ENCODE data around the gene MARCHF6. TPM values are rescaled to one million over a fixed set of nuclear protein-coding genes. Genes with fewer than 3 reads are reported as not detected.

Gene MARCHF6, protein sequence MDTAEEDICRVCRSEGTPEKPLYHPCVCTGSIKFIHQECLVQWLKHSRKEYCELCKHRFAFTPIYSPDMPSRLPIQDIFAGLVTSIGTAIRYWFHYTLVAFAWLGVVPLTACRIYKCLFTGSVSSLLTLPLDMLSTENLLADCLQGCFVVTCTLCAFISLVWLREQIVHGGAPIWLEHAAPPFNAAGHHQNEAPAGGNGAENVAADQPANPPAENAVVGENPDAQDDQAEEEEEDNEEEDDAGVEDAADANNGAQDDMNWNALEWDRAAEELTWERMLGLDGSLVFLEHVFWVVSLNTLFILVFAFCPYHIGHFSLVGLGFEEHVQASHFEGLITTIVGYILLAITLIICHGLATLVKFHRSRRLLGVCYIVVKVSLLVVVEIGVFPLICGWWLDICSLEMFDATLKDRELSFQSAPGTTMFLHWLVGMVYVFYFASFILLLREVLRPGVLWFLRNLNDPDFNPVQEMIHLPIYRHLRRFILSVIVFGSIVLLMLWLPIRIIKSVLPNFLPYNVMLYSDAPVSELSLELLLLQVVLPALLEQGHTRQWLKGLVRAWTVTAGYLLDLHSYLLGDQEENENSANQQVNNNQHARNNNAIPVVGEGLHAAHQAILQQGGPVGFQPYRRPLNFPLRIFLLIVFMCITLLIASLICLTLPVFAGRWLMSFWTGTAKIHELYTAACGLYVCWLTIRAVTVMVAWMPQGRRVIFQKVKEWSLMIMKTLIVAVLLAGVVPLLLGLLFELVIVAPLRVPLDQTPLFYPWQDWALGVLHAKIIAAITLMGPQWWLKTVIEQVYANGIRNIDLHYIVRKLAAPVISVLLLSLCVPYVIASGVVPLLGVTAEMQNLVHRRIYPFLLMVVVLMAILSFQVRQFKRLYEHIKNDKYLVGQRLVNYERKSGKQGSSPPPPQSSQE
- 91.1 and 105 TPM in 2 replicates for total RNA-seq
- polyA plus RNA-seq: 70.9 and 89.6 TPM in 2 replicates

DNA sequence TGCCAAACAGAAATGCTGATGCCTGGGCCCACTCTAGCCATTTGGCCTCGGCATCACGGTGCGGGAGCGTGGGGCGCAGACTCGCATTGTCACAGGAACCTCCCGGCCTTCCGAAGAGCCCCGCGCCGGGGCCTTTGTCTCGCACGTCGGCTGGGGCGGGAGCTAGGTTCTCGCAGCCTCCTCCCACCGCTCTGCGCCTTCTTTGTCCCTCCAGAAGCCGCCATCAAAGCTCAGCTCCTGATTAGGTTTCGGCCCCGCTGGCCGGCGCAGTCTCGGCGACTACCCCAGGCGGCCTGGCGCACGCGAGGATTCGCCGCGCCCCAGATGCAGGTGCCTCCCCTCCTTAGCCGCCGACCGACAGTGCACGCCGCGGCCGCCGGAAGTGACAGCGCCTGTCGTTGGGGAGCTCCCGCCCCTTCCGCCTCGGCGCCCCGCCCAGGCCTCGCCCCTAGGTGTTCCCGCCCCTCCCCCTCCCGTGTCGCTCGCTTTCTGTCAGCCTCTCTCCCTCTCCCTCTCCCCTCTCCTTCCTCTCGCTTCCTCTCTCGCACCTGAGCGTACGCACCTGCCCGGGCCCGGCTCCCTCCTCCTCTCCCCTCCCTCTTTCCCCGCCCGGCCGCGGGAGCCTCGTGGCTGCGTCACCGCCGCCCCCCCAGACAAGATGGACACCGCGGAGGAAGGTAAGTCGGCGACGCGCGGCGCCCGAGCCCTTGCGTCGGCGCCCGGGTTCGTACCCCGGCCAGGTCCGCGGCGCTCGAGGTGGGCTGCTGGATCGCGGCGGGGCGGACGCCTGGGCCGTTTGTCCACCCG, at the start of gene MARCHF6:
Gene MARCHF6, plus strand, starts transcription at position 455 of the 807 bp plus-strand sequence. Its CDS starts 204 bp downstream, at position 659.
- peak; percentile 99 for DNase-seq (ENCODE audit: low spot score)
- Histone ChIP-seq H3K79me2 (peaks cover 49% of the 10 kb centered on the region), H3K27me3 (no peaks in the 10 kb centered on the region), H3K4me3 (peak within 1 kb of the TSS; percentile 73), H3K36me3 (replicated peaks; ENCODE audit: insufficient read depth, low read depth) (no peaks in the 10 kb centered on the region), H3K9me2 (replicated peaks; ENCODE audit: insufficient read depth) (no peaks in the 10 kb centered on the region), H2AFZ (peak within 1 kb of the TSS; percentile 69), H3K27ac (peak within 1 kb of the TSS; percentile 96), H3K4me2 (peak within 1 kb of the TSS; percentile 83), H4K20me1 (ENCODE audit: insufficient read depth, poor library complexity, severe bottlenecking) (peaks cover 41% of the 10 kb centered on the region), H3K4me1 (ENCODE audit: insufficient read depth) (peaks cover 24% of the 10 kb centered on the region), H3K9me3 (ENCODE audit: low read depth) (no peaks in the 10 kb centered on the region)
- under 1% methylated on average over 25 of the region's 92 CpGs for WGBS (ENCODE audit: low lambda C conversion rate, missing lambda C conversion rate)
- TF ChIP-seq CTCF (IDR thresholded peaks at IDR 0.05; ENCODE audit: poor library complexity): no peak
- TF ChIP-seq EZH2phosphoT487 (IDR thresholded peaks at IDR 0.05; ENCODE audit: low read depth, severe bottlenecking, unreplicated experiment): no peak
- TF ChIP-seq EZH2 (IDR thresholded peaks at IDR 0.05; ENCODE audit: borderline replicate concordance): no peak

- DNase-seq (ENCODE audit: low spot score): no peak
- WGBS (ENCODE audit: low lambda C conversion rate, missing lambda C conversion rate): 75% methylated on average over 5 of the region's 5 CpGs
Measured at GRCh38 chr5:10303699-10304170, 49.8 kb upstream of the MARCHF6 start.

More at GRCh38 chr5:10303699-10304170, 49.8 kb upstream of the MARCHF6 start:
- H3K4me2 ChIP-seq: peak overlapping the region; percentile 29
- no peaks in the 10 kb centered on the region for H3K27me3 ChIP-seq
- H4K20me1 ChIP-seq (ENCODE audit: insufficient read depth, poor library complexity, severe bottlenecking): no peaks in the 10 kb centered on the region
- peaks cover 48% of the 10 kb centered on the region for H3K79me2 ChIP-seq
- TF ChIP-seq EZH2phosphoT487 (IDR thresholded peaks at IDR 0.05; ENCODE audit: low read depth, severe bottlenecking, unreplicated experiment): no peak
- TF ChIP-seq EZH2 (IDR thresholded peaks at IDR 0.05; ENCODE audit: borderline replicate concordance): no peak
- TF ChIP-seq CTCF (IDR thresholded peaks at IDR 0.05; ENCODE audit: poor library complexity): no peak
- peak overlapping the region; percentile 88 for H3K27ac ChIP-seq
- no peaks in the 10 kb centered on the region for H3K9me2 ChIP-seq (replicated peaks; ENCODE audit: insufficient read depth)
- peaks cover 33% of the 10 kb centered on the region for H3K4me1 ChIP-seq (ENCODE audit: insufficient read depth)
- no peak overlapping the region for H3K4me3 ChIP-seq
- no peak overlapping the region for H2AFZ ChIP-seq
- H3K36me3 ChIP-seq (replicated peaks; ENCODE audit: insufficient read depth, low read depth): no peaks in the 10 kb centered on the region
- H3K9me3 ChIP-seq (ENCODE audit: low read depth): no peaks in the 10 kb centered on the region

Data from hepatocyte (in vitro differentiated cells).